ENCODE results near the gene UBE2D2.

Gene UBE2D2

DNA sequence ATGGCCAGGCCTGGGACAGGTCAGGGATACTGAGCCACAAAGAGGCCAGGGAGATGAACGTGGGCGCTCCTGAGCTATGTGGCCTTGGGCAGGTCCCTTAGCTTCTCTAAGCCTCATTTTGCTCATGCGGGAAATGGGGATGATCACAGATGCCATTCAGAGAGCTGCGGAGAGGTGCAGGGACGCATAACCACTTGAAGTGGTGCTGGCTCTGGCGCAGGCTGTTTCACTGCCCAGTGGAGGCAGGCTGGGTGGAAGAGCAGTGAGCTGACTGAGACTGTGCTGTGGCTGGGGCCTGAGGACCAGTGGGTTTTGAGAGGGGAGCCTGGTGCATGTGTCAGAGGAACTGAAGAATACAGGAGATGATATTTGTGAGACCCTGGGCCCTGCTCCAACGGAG is 105.4 kb downstream of the UBE2D2 start:
- H3K27ac ChIP-seq = no peak overlapping the region
- no peak for TF ChIP-seq ZFX (IDR thresholded peaks at IDR 0.05; ENCODE audit: borderline replicate concordance)
- TF ChIP-seq, protein P1, sequence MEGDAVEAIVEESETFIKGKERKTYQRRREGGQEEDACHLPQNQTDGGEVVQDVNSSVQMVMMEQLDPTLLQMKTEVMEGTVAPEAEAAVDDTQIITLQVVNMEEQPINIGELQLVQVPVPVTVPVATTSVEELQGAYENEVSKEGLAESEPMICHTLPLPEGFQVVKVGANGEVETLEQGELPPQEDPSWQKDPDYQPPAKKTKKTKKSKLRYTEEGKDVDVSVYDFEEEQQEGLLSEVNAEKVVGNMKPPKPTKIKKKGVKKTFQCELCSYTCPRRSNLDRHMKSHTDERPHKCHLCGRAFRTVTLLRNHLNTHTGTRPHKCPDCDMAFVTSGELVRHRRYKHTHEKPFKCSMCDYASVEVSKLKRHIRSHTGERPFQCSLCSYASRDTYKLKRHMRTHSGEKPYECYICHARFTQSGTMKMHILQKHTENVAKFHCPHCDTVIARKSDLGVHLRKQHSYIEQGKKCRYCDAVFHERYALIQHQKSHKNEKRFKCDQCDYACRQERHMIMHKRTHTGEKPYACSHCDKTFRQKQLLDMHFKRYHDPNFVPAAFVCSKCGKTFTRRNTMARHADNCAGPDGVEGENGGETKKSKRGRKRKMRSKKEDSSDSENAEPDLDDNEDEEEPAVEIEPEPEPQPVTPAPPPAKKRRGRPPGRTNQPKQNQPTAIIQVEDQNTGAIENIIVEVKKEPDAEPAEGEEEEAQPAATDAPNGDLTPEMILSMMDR (IDR thresholded peaks at IDR 0.05) = no peak

DNA sequence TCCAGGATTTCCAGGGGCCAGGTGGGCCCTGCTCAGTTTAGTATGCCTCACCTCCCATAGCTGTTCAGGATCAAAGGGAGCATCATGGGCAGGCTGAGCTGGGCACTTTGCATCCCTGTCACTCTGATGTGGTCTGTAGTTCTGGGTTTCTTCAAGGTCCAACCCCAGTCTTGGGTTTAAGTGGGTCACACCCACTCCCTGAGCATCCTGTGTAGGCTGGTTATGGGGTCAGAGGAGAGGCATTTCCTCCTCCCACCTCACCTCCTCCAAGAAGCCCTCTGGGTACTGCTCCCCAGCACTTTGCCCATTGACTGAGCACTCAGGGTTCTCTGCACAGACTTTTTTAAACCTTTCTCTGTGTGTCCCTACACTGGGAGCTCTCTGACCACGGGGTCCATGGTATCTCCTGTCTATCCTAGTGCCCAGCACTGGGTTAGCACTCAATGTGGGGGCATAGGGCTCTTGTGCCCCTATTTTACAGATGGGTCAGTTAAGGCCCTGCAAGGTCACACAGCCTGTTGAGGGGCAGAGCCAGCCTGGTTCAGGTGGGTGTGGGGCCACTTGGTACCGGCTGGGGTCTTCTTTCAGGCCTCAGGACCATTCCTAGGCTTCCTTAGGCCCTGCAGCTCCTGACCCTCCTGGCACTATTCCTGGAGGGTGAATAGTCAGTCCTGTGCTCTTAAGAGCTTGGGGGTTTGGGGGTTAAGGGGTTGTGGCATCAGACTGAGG is 106.0 kb downstream of the UBE2D2 start:
- TF ChIP-seq ZFX (IDR thresholded peaks at IDR 0.05; ENCODE audit: borderline replicate concordance) = no peak
- TF ChIP-seq, protein P1 (IDR thresholded peaks at IDR 0.05) = no peak
- H3K27ac ChIP-seq = no peak overlapping the region

DNA sequence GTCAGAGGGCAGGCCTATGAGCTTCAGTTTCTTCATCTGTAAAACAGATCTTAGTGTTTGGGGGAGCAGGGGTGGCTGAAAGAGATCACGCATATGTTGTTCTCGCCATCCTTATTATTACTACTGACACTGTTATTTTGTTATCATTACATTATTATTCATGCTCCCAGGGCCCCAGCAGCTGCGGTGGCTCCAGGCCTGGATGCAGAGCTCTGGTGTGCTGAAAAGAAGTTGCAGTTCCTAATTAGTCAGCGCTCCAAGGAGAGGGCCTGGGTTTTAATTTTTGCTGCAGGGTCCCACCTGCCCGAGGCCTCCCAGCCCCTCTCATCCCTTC is 106.6 kb downstream of the UBE2D2 start:
- H3K27ac ChIP-seq = no peak overlapping the region
- TF ChIP-seq, protein P1 (IDR thresholded peaks at IDR 0.05) = no peak
- no peak for TF ChIP-seq ZFX (IDR thresholded peaks at IDR 0.05; ENCODE audit: borderline replicate concordance)

DNA sequence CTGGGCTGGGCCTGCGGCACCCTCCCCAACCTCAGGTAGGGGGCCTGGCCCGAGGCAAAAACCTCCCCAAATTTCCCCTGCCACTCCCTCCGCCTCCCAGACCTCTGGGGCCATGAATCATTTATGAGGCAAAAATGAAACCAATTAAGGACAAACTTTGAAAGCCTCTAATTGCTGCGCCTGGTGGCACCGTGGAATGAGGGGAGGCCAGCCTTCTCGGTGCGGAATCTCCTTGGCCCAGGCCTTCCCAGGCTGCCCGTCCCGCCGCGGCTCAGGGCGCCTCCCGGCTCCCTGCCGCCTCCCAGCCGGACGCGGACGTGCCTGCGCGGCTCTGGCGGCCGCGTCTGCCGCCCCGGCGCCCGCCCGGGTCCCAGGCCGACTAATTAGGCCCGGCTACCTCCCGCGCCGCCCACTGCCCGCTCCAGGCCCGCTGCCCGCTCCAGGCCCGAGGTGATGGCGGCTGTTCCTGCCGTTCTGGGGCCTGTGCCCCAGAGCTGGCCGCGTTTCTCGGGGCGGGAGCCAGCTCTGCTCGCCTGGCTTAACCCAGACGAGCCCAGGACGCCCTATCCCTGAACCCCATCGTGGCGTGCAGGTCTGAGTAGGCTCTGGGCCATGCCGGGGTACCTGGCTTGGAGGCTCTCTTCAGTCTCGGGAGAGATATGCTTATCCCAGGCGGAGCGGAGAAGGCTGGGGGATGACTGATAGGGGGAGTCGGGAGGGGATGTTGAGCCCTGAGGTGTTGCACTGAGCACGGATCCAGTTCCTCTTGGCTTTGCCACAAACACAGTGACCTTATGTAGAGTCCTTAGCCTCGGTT is 107.1 kb downstream of the UBE2D2 start:
- TF ChIP-seq, protein P1 (IDR thresholded peaks at IDR 0.05) = no peak
- TF ChIP-seq ZFX (IDR thresholded peaks at IDR 0.05; ENCODE audit: borderline replicate concordance) = no peak
- no peak overlapping the region for H3K27ac ChIP-seq

DNA sequence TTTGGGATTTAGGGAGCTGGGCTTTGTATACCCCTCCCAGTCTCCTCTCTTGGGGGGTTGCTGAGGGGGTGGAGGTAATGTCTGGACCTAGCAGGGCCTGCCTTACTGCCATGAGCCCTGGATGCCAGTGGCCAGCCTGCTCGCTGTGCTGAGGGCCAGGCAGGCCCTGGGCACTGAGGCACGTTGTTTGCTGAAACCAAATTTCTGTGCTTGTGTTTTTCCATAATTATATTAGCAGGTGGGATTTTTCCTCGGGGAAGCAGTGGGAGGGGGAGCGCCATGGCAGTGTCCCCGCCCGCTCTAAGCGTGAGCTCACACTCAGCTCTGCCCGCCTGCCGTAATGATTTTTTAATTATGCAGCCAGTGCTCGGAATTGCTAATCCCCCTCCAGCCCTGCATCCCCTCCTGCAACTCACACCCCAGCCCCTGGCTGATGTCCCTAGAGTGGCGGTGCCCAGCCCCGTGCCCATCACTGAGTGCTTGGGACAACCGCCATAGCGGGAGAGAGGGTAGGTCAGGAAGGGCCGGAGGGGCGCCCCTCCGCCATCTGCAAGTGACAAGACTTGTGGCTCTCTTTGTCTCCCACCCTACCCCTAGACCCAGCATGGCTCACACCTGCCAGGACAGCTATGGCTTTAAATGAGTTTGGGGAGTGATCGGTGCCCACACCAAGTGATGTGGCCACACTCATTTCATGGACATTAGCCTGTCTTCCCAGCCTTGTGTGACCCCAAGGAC is 108.0 kb downstream of the UBE2D2 start:
- no peak overlapping the region for H3K27ac ChIP-seq
- TF ChIP-seq, protein P1 (IDR thresholded peaks at IDR 0.05) = no peak
- no peak for TF ChIP-seq ZFX (IDR thresholded peaks at IDR 0.05; ENCODE audit: borderline replicate concordance)

DNA sequence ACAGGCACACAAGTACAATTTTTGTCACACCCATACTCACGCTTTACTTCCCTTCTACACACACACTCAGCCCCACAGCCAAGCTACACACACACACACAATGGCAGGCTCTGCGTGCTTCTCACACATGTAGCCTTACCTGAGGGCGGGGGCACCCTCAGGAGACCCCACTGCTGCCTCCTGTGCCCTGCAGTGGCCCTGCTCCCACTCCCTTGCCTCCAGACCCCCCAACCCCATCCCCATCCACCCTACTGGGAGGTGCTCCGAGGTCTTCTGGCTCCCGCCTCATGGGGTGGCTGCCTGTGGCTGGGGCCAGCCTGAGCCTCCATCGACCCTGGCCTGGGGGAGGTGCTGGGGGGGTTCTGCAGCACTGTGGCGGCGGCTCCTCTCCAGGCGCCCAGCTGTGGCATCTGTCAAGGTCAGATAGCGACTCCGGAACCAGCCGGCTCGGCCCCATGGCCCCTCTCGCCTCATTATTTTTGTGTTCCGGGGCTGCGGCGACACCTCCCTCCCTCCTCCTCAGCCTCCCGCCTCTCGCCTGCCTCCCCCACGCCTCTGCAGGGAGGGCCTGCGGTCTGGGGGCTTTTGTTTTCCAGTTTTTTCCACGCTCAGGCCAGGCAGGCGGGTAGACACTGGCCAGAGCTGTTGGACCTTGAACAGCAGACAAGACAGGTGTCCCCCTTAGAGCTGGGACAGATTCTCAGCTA is 108.7 kb downstream of the UBE2D2 start:
- no peak overlapping the region for H3K27ac ChIP-seq
- TF ChIP-seq ZFX (IDR thresholded peaks at IDR 0.05; ENCODE audit: borderline replicate concordance) = no peak
- TF ChIP-seq, protein P1 (IDR thresholded peaks at IDR 0.05) = no peak
